ENCODE results near the gene NADSYN1.

GRCh38 chr11:71499546-71499945, 46.5 kb downstream of the NADSYN1 start:
- TF ChIP-seq CTCF (IDR thresholded peaks at IDR 0.05) (no peak), POLR2A (IDR thresholded peaks at IDR 0.05) (no peak)

Data from gastroesophageal sphincter (tissue), 3 donors.